Left ventricle myocardium superior (tissue), 1 donor: ENCODE measurements around the gene TECR. TPM values are rescaled to one million over a fixed set of nuclear protein-coding genes. Genes with fewer than 3 reads are reported as not detected.
A peak's percentile ranks its signal among the peaks of the same experiment; 100 is the strongest.
"Not testable (repeated sequence)": the region's sequence is repeated elsewhere in the genome, so short reads cannot be mapped to it uniquely, and the experiment has no call there.

Experiments used
- ATAC-seq: fragments of 200-7000 bp; cut with Tn5 transposase; one replicate; pipeline ENCODE4 v1.9.1; 2020; ENCODE audit warnings: mild to moderate bottlenecking, moderate library complexity
- DNase-seq: peaks from one replicate; pipeline ENCODE4 v3.0.0-alpha.2; 2020
- intact Hi-C: fragments of 100-400 bp; cut with micrococcal nuclease; formaldehyde crosslinking; loops from one replicate; pipeline ENCODE4 v1.11.0; 2022
- long read RNA-seq: library from polyadenylated mRNA; unstranded; transcript quantifications from one replicate; pipeline ENCODE4 v2.0.0, GENCODE V29; 2021
- total RNA-seq: library from RNA; stranded (reverse); fragmentation: NEBNext Ultra II Directional; extraction: Animal tissue kit (Norgen Biotek cat#: 25700); gene quantifications from one replicate; pipeline ENCODE4 v1.2.1, GENCODE V29; 2021
- donor health status: DM: no; HTN: yes; CAD: no; lungs with severe emphysema.

Gene TECR, protein sequence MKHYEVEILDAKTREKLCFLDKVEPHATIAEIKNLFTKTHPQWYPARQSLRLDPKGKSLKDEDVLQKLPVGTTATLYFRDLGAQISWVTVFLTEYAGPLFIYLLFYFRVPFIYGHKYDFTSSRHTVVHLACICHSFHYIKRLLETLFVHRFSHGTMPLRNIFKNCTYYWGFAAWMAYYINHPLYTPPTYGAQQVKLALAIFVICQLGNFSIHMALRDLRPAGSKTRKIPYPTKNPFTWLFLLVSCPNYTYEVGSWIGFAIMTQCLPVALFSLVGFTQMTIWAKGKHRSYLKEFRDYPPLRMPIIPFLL
- total RNA-seq: 86.4 TPM
- long read RNA-seq, transcript TECR-207 (12 exons, 1,188 nt): minor isoform, 15 of 102 reads
- long read RNA-seq, transcript TECR-201 (13 exons, 1,171 nt): major isoform, 18 of 102 reads
- long read RNA-seq, partial matches to known transcripts: 47 of 102 reads
- long read RNA-seq, other reads (novel, unspliced or antisense): 16 of 102 reads

DNA sequence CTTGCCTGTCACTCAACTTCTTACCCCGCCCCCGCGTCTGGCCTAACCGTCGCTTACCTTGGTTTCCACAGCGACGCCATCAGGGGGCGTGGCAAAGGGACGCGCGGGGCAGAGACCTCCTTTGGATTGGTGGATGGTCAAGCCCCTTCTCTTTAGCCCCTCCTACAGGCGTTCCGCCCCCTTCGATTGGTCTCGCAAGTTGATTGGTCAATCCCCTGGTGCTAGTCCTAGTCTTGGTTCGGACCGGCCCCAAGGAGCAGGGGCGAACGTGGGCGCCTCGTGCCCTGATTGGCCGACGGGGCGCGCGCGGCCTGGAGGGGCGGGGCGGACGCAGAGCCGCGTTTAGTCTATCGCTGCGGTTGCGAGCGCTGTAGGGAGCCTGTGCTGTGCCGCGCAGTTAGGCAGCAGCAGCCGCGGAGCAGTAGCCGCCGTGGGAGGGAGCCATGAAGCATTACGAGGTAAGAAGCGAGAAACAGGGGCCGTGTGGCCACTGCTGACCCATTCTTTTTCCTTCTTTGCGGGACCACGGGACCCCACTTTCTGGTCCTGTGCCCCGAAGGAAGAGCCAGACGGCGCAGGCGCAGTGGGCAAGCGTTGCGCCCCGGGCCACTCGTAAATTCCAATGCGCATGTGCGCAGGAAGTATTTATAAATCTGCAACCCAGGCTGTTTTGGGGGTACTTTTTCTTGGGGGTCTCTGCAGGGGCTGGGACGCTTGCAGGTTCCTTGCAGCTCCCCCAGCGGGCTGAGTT is at the start of gene TECR:
Gene TECR, plus strand, starts transcription at position 341 of the 751 bp plus-strand sequence. Its CDS starts 103 bp downstream, at position 444.
- ATAC-seq: peak; percentile 96
- peak; percentile 100 for DNase-seq
- intact Hi-C loops: no loop called here

DNA sequence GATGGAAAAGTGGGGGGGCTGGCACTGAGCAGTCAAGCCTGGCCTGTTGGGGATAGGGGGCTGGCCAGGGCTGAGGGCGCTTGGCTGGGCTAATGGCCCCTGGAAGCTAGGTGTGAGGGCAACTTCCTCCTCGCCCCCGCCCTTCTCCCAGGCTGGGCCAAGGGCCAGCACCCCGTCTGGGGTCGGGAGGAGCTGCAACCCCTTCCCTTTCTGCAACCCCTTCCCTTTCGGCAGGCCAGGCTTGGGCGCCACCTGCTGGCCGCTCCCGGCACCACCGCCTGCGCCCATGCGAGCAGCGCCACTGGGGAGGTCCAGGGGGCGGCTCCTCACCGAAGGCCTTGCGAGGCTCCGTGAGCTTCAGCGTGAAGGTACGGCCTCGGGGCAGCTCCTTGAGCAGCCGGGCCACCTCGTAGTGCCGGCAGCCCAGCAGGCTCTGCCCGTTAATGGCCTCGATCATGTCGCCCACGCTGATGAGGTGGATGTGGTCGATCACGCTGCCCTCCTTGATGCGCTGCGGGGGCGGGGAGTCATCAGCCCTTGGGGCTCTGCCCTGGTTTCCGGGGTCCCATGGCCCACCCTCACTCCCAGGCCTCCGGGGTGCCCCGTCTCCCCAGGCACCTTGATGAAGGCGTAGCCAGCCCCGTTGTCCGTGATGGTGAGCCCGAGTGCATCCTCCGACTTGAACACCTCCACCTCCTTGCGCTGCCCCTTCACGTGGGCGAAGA is 49.3 kb upstream of the TECR start:
- intact Hi-C loops: no loop called here
- ATAC-seq (peak; percentile 30), DNase-seq (peak; percentile 65)

DNA sequence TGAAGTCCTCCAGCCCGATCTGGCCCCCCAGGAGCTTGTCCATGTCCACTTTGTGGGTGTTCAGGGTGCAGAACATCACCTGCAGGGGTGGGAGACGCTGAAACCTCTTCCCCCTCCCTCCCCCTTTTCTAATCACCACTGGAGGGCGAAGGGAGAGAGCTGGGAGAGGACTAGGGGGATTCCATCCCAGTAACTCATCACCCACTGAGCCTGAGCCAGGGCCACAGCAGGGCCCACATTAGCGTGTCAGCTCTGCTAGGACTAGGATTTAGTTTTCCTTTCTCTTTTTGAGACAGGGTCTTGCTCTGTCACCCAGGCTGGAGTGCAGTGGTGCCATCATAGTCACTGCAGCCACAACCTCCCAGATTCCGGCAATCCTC is 48.7 kb upstream of the TECR start:
- no peak for ATAC-seq
- DNase-seq: peak; percentile 6
- intact Hi-C loops: no loop called here

DNA sequence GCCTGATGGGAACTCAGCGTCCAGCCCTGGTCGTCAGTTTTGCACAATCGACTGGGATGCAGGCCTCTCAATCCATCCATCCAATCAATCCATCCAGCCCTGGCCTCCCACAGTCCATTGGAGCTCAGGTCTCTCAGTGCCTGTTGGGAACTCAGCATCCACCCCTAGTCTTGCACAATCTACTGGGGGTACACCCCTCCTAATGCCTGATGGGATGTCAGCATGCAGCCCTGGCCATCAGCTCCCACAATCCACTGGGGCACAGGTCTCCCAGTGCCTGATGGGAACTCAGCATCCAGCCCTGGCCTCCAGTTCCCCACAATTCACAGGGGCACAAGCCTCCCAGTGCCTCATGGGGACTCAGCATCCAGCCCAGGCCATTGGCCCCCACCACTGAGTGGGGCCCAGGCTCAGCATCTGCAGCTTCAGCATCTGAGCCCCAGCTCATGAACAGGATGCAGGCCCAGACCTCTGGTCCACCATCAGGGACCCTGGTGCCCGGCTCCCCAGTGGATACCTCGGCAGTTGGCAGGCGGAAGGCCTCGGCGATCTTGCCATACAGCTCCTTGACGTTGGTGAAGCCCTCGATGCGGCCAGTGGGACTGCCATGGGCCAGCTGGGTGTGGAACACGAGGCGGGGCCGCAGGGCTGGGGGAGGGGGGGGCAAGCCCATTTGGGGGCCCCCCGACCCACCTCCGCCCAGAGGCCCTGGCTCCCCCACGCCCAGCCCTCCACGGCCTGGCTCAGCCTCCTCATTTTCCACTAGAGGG is 47.0 kb upstream of the TECR start:
- intact Hi-C loops: no loop called here
- no peak for DNase-seq
- no peak for ATAC-seq

DNA sequence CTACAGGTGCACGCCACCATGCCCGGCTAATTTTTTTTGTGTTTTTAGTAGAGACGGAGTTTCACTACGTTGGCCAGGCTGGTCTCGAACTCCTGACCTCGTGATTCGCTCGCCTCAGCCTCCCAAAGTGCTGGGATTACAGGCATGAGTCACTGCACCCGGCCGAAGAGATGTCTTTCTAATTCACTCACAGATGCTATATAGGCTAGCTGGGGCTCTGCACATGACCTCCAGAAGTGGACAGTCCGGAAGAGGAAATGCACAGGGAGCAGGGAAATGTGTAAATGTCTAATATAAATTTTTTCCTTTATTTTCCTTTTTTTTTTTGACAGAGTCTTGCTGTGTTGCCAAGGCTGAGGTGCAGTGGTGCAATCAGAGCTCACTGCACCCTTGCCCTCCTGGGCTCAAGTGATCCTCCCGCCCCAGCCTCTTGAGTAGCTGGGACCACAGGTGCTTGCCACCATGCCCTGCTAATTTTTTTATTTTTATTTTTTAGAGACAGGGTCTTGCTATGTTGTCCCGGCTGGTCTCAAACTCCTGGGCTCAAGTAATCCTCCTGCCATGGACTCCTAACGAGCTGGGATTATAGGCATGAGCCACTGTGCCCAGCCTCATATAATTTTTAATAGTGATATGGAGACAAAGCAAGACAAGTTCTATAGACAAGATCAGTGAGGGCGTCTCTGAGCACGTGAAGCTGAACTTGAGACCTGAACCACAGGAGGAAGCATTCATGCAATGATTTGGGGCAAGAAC is 41.8 kb upstream of the TECR start:
- DNase-seq (no peak), ATAC-seq (no peak)
- intact Hi-C loops: no loop called here

DNA sequence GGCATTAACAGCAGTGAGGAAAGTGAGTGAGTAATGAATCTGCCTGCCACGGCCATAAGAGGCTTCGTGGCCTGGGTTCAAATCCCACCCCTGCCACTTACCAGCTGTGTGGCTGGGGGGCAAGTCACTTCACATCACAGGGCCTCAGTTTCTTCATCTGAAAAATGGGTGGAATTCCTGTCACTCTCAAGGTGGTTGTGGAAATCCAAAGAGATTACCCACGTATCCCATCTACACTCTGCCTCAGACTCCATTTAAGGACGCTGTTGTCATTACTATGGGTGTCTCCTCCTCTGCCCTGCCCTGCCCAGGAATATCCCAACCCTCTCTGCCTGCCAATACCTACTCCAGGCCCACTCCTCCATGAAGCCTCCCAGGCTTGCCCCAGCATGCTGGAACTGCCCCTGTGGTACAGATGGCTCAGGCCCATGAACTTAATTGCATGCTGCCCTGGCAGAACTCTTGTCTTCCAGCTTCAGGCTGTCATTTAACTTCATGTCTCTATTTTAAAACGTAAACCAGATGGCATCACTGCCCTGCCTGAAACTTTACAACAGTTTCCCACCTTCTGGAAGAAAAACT is 36.5 kb upstream of the TECR start:
- intact Hi-C loops: no loop called here
- no peak for DNase-seq
- ATAC-seq: no peak

DNA sequence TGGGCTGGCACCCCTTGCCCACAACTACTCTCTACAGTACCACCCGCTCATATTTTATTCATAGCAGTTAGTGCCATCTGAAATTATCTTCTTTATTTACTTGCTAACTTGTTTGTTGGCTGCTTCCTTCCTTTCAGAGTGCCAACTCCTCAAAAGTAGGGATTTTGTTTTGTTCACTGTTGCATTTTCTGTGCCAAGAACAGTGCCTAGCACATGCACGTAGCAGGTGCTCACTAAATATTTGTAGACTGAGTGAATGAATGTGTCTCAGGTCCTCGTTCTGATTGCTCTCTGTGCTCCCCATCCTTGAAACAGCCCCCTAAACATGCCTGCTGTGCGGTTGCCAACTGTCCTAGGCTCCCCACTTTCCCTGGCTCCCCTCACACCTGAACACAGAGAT is 35.0 kb upstream of the TECR start:
- intact Hi-C loops: no loop called here
- DNase-seq (no peak), ATAC-seq (no peak)

DNA sequence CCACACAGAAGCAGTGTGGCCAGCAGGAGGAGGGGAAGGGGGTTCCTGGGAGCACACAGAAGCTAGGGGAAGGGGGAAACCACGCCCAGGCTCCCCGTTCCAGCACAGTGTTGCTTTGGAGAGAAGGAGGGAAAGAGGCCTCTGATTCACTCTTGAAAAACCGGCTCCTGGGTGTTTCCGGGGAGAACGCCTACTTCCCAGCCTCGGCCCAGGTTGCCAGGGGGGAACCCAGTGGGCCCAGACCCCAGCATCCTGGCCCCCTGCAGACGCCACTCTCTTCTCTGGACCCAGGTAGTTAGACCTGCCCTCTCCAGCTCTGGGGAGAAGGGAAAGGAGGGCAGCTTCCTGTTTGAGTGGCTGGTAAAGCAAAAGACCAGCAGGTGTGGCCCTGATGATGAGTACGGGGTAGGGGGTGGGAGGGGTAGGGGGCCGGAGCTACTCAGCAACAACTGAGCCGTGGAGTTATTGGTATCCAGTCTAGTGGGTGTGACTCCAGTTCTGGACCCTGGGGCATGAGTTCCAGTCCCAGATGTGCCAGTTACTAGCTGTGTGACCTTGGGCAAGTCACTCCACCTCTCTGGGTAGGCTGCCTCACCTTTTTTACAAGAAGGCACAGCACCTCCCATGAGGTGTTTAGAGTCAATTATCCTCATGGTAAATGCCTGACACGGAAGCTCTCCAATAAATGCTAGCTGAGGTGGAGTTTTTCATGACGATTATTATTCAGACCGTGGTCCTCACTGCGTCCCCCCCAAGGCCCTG is 34.3 kb upstream of the TECR start:
- intact Hi-C loops: no loop called here
- ATAC-seq: no peak

DNA sequence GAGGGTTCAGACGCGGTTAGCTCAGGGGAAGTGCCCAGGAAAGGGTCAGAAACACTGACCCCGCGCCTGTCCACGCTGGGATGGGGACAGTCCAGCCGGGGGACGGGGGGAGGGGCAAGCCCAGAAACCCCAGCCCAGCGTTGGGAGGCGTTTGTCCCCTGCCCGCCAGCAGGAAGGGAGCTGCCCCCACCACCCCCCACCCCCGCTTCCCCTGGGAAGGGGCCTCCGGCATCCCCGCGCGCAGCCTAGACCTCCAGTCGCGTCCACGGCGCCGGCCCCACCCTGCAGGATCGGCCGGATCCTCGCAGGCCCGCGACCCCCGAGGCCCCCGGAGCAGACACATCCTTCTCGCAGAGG is 33.7 kb upstream of the TECR start:
- DNase-seq (peak; percentile 57), ATAC-seq (no peak)
- intact Hi-C loops: no loop called here

More for the DNA sequence above, 34.3 kb upstream of the TECR start:
- DNase-seq: no peak

DNA sequence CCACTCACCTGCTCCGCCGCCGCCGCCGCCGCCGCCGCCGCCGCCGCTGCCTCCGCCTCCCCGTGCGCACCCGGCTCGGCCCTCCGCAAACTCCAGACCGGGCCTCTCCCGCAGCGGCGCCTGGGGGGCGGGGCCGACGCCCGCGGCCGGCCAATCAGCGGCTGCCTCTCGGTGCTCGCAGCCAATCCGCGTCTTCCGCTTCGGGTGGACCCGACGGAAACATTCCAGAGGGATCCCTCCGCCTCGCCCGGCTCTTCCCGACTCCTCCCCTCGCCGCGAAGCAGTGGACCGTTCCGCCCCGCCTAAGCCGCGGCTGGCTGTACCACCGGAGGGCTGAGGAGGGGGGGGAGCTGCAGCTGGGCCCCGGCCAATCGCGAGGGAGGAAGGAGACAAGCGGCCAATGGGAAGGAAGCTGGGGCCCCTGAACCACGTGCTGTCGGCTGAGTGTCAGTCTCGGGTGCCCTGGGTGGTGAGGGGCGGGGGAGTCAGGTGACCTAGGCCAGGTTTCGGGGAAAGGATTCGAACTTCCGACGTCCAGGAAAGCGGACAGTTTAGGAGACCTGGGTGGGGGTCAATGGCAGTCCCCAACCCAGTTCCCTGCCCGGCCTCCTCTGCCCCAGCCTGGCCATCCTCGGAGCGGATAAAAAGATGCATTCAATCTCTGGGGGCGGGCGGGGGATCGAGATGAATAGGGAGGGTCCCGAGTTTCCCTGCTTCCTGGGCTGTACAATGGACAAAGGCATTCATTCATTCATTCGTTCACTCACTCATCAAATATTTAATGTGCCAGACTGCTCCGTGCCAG is 33.2 kb upstream of the TECR start, which contains the start of gene GIPC1:
Gene GIPC1, minus strand, starts transcription at position 99 of the 805 bp plus-strand sequence. CDS start 13,151 bp downstream, outside the sequence.
- intact Hi-C loops: no loop called here
- DNase-seq (peak; percentile 97), ATAC-seq (peak; percentile 97)

DNA sequence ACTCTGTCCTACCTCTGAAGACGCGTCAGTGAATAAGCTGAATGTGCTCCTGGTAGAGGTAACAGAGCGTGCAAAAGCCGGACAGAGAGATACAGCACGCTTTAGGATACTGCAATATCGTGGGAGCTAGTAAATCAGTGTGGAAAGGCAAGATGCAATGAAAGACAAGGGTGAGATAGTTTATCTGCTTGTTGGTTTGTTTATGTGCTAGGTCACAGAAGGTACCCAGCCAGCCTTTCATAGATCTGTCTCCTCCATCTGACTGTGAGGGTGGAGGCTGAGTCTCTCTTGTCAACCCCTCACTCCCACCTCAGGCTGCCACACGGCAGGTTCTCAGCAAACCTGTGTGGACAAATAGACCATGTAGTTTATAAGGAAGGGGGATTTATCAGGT is 32.6 kb upstream of the TECR start:
- intact Hi-C loops: no loop called here
- ATAC-seq (no peak), DNase-seq (no peak)

DNA sequence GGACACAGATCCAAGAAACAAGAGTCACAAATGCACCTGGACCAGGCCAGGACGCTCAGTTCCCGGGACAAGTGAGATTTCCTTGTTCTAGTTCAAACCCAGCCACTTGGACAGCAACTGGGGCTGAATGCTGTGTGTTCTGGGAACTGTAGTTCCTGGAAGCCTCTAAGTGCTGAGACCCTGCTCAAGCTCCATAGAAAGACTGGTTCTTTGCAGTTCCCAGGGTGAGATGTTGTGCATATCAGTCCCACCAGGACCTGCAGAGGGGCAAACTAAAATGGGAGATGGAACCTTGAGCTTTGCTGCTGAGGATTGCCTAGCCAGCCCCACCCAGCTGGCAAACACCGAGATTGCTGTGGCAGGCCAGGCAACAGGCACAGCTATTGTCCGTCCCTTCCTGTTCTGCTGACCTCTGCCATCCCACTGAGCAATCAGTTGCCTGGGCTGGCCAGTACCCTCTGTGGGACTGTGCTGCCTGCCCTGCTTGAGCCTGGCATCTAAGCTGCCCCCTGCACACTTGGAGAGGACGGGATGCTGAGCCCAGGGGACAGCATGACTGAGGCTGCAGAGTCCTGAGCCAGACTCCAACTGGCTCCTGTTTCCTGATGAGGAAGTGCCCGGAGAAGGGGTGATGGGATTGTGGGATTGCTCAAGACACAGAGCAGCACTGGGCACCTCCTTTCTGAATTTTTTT is 32.0 kb upstream of the TECR start:
- intact Hi-C loops: no loop called here
- DNase-seq (no peak), ATAC-seq (no peak)

DNA sequence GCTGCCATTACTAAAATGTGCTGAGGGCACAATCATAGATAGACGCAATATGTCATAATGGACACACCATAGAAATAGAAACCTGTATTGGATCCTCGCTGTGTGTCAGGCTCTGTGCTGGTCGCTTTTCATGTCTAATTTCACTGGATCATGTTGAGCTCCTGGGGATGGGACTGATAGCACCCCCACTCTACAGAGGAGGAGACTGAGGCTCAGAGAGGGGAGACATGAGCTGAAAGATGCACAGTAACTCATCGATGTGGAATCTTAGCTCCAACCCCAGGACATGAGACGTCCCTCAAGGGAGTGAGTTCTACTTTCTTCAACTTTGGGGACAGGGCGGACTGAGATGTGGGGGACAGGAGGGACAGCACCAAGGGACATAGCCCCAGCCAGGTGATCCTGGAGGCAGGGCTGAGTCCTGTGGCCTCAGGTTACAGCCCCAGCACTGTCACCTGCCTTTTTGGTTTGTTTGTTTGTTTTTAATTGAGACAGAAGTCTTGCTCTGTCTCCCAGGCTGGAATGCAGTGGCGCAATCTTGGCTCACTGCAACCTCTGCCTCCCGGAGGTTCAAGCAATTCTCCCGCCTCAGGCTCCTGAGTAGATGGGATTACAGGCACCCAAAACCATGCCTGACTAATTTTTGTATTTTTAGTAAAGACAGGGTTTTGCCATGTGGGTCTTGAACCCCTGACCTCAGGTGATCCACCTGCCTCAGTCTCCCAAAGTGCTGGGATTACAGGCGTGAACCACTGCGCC is 26.9 kb upstream of the TECR start:
- ATAC-seq: no peak
- intact Hi-C loops: no loop called here
- DNase-seq: no peak

DNA sequence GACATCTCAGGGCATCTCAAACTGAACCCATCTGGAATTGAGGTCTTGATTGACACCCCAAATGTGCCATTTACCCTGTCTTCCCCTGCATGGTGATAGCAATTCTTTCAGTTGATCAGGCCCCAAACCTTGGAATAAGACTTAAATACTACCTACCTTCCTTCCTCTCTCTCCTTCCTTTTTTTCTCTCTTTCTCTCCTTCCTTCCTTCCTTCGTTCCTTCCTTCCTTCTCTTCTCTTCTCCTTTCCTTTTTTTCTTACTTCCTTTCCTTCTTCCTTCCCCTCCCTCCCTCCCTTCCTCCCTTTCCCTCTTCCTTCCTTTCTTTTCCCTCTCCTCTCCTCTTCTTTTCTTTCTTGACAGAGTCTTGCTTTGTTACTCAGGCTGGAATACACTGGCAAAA is 26.1 kb upstream of the TECR start:
- DNase-seq (no peak), ATAC-seq (no peak)
- intact Hi-C loops: no loop called here

DNA sequence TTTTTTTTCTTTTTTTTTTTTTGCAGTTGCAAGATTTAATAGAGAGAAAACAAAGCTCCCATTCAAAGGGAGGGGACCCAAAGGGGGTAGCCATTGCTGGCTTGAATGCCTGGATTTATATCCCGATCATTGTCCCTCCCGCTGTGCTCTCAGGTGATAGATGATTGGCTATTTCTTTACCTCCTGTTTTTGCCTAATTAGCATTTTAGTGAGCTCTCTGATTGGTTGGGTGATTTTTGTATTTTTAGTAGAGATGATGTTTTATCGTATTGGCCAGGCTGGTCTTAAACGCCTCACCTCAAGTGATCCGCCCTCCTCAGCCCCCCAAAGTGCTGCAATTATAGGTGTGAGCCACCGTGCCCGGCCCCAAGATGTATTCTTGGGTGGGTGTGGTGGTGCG is 24.8 kb upstream of the TECR start:
- intact Hi-C loops, DNase-seq: not testable (repeated sequence)

More for the DNA sequence above, 24.8 kb upstream of the TECR start:
- not testable (repeated sequence) for ATAC-seq
